SKM-1 treated with dmso at 0.1 percent for 144 hours (cell line): ENCODE measurements around the gene LOC128125822.
"Not testable (repeated sequence)": the region's sequence is repeated elsewhere in the genome, so short reads cannot be mapped to it uniquely, and the experiment has no call there.

Experiments used
- DNase-seq: peaks from one replicate; lab custom pipeline; 2025; ENCODE audit not compliant: unreplicated experiment; lab: John Stamatoyannopoulos, UW

Gene LOC128125822

DNA sequence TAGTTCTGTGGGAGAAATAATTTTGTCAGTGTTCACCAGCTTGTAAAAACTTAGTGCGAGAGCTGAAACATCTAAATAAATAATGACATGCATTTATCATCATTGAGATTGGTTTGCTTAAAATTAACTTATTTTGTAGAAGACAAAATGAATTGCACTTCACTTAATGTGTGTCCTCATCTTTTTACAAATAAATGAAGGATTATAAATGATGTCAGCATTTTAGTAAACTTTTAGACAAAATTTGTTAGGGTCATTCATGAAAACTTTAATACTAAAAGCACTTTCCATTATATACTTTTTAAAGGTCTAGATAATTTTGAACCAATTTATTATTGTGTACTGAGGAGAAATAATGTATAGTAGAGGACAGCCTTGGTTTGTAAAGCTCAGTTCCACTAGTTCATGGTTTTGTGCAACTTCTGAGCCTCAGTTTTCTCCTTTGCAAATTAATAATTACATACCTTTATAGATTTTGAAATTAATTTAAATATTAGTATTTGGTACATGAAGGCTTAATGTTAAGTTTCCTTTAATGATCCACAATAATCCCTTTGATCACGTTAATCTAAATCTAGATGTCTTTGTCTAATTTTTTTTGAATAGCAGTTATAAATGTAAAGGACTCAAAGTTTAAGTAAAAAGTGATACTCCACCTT, 9.2 kb downstream of the LOC128125822 start:
- no peak for DNase-seq

DNA sequence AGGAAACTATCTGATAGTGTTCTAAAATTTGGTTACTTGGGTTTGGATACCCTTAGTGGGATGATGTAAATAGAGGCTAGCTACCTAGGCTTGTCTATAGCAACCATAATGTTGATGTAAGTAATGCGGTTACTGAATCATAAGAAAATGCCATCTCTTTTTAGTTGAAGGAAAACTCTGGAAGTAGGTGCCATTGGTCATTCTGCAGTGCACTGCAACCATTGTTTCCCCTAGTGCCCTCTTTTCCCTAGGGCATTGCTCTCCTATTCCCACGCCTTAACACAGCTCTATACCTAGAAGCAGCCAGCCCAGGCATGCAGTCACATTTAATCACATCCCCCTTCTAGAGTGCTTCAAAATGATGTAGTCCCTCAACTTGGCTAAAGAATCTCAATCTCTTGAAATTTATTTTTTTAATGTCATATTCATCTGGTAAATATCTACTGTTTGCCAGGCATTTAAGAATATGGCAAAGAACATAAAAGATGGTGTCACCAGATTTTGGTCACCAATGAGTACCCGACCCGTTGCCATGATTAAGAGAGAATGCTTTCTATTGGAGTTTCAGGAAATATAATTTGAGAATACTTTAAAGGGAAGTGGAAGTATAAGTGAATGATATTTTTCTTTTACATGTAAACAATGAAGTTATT, 10.4 kb downstream of the LOC128125822 start:
- DNase-seq, result no peak

DNA sequence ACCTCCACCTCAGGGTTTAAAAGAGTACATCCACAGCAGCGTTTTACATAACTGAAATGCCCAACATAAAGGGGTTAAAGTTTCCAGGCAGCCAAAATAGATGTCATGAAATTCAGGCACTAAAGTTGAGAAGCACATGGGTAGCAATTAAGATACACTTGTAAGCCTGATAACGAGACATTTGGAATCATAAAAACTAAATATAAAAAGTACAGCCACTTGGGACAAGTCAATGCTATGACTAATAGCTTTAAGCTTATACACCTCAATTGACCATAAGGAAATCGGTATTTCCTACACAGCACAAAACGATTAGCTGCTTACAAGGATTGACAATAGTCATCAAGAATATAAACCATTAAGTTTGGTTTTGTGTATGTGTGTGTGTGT, 11.8 kb downstream of the LOC128125822 start:
- no peak for DNase-seq

DNA sequence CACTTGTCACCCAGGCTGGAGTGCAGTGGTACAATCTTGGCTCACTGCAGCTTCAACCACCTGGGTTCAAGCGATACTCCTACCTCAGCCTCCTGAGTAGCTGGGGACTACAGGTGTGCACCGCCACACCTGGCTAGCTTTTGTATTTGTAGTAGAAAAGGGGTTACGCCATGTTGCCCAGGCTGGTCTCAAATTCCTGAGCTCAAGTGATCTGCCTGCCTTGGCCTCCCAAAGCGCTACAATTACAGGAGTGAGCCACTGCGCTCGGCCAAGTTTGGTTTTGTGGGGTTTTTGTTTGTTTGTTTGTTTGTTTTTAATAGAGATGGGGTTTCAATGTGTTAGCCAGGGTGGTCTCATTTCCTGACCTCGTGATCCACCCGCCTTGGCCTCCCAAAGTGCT, 12.3 kb downstream of the LOC128125822 start:
- DNase-seq, result no peak

DNA sequence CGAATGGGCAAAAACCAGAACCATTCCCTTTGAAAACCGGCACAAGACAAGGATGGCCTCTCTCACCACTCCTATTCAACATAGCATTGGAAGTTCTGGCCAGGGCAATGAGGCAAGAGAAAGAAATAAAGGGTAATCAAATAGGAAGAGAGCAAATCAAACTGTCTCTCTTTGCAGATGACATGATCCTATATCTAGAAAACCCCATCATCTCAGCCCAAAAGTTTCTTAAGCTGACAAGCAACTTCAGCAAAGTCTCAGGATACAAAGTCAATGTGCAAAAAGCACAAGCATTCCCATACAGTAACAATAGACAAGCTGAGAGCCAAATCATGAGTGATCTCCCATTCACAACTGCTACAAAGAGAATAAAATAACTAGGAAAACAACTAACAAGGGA, 13.4 kb downstream of the LOC128125822 start:
- not testable (repeated sequence) for DNase-seq

DNA sequence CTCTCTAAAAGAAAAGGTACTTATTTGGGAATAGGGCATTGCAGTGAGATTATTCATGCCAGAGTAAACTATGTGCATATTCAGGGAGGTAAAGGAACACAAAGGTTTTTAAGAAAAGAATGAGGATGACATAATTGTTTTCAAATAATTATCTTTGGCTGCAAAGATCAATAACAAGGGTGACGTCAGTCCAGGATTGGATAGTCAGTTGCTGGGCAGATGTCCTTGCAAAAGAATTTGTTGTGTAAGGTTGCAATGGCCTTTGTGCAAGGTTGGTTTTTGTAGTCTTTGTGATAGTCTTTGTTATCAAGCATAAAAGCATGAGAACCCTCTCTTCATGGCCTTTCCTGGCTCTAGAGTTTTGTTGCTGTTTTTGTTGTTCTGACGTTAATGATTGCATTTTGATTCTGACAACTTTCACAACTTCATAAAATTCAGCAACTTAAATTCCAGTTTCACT, 17.7 kb downstream of the LOC128125822 start:
- no peak for DNase-seq

DNA sequence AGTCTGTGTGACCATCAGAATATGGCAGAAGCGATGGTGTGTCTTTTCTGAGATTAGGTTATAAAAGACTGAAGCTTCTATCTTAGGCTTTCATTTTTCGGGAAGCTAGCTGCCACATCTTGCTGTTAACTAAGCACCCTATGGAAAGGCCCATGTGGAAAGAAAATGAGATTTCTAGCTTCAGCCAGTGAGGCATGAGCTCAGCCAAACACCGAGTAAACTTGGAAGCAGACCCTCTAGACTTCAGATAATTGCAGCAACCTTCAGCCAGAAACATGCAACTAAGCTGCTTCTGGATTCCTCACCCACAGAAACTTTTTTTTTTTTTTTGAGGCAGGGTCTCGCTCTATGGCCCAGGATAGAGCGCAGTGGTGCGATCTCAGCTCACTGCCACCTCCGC, 20.6 kb downstream of the LOC128125822 start:
- no peak for DNase-seq

DNA sequence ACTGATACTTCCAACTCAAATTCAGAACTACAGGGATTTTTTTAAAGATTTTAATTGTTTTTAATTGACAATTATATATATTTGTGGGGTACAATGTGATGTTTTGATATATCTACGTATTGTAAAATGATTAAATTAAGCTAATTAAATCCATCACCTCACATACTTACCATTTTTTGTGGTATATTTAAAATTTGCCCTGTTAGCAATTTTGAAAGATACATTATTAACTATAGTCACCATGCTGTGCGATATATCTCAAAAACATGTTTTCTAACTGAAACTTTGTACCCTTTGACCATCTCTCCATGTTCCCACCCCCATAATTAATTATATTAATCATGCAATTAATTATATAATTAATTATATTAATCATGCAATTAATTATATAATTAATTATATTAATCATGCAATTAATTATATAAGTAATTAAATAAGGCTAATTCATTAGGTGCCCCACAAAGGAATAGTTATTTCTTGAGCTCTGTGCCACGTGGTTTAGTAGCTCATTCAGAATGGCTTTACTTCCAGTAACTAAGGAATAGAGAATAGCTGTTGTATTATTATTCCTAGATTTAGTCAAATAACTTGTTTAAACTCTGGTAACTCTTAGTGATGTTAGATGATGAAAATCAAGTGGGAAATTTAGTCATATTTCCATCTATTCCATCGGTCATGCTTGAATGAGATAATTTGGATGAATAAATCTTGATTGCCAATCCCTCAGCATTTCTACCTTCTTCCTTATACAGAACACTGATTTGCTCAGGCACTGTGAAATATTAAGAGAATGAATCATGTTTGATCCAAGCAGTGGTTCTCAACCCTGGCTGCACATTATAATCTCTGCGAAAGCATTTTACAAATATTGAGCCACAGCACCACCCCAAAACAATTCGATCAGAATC, 25.1 kb downstream of the LOC128125822 start:
- DNase-seq, result no peak

DNA sequence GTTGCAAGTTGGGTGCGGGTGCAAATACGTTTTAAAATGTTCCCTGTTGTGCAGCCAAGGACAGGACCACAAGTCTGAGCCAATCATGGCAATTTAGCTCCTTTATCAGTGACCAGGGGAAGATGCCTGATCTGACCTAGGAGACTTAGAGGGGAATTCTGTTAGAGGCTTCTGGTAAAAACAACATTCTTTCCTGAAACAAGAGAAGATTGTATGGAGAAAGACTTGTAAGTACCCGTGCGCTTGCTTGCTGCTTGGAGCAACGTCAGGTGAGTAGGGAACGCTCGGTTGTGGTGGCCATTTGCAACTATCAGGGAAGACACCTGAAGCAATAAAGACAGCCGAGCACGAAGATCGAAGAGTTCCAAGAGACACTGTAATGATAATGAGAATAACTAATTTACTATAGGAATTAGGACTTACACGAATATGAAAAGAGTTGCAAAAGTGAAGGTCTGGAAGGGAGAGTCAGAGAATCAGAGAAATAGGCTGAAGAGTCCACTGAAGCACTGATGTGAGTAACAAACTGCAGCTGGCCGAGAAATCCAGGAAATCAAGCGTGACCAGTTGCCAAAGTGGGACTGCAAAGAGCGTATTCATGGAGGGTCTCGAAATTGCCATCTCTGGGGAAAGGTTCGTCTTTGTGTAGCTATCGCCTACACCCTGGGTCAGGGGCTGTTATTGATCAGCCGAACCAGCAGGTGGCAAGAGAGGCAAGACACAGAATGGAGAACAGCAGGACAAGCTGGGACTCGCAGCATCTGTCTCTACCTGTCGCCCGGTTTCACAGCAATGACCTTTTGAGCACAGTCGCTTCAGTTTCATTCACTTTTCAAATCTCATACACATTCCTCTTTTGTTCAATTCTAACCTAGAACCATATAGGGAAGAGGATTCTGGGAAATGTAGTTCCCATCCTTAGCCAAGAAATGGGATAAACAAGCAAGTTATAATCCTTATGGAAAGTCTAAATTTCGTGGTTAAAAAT, 26.1 kb downstream of the LOC128125822 start:
- DNase-seq, result peak; percentile 70

DNA sequence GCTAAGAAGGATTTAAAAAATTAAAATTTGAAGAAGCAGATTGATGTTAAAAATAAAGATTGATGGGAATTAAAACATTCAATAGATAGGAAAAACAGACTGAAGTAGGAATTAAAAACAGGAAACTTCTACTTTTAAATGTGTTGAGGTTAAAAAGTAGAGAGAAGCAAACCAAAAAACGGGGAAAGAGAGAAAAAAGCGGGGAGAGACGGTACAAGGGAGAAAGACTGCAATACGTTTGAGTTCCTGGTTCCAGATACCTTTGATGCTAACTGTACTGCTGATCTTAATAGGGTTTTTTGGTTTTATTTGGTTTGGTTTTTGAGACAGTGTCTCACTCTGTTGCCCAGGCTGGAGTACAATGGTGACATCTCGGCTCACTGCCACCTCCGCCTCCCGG, 27.0 kb downstream of the LOC128125822 start:
- DNase-seq, result no peak

DNA sequence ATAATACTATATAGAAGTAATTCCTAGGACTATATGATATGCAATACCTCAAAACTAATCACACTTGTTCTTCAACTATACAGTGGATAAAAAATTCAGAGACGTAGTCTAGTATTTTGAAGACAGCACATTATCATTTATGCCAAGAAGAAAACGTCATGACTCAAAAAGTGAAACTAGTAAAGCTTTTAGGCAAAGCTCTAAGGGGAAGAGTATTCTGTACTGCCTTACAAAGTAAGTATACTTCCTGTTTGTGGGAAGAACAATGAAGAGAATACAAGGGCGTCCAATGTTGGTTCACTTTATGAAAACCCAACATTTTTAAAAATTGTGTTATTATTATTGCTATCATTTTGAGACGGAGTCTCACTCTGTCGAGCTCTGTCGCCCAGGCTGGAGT, 27.9 kb downstream of the LOC128125822 start:
- DNase-seq, result no peak

DNA sequence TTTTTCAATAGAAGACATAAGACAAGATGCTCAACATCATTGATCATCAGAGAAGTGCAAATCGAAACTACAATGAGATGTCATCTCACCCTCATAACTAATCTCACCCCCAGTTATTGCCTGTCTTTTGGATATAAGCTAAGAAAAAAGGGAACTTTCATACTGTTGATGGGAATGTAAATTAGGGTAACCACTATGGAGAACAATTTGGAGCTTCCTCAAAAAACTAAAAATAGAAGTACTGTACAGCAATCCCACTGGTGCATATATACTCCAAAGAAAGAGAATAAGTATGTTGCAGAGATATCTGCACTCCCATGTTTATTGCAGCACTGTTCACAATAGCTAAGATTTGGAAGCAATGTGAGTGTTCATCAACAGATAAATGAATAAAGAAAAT, 37.0 kb downstream of the LOC128125822 start:
- DNase-seq, result no peak

DNA sequence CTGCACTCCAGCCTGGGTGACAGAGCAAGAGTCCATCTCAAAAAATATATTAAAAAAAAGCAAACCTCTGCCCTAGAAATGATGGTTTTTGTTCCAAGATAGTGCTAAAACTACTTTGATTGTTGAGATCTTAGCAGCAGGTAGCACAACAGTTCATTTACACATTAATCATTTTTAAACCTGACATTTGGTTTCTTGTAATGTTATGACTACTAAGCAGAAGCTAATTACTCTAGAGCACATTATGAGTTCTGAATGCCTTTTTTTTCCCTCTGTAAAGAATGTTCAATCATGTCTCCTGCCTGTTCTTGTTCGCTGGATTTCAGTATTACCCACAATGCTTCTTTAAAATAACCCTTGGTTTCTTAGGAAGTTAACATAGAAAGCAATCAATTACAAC, 38.7 kb downstream of the LOC128125822 start:
- no peak for DNase-seq

DNA sequence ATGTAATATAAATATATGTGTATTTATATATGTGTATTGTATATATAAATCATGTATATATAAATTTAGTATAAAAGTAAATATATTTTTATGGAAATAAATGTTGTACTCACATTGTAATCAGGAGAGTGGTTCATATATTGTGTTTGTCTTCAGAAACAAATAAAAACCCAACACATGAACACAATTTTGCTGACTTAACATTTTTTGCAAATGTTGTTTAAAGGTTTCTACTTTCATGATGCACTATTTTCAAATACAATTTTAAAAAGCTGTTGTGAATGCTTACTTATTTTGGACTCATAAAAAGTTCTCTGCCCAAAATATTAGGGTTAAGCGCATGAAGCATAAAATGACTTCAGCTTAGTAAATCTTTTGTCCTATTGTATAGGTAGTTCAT, 39.3 kb downstream of the LOC128125822 start:
- DNase-seq, result no peak

DNA sequence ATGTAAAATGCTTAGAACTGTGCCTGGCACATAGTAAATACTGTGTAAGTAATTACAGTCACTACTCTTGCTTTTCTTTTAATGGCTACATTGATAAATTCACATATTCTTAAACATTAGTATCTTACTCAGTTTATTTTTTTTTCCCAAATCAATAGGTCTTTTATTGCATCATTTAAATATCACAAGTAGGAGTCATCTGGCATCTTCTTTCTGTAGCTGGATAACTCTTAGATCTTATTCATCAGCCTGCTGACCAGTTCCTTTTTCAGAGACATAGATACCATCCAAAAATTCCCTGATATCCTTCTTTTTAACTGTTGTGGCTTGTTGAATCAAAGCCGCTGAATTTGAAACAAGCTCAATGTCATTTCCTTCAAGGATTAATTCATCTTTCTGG, 43.3 kb downstream of the LOC128125822 start:
- DNase-seq, result no peak
